ENCODE results near the gene KIF26B.

DNA sequence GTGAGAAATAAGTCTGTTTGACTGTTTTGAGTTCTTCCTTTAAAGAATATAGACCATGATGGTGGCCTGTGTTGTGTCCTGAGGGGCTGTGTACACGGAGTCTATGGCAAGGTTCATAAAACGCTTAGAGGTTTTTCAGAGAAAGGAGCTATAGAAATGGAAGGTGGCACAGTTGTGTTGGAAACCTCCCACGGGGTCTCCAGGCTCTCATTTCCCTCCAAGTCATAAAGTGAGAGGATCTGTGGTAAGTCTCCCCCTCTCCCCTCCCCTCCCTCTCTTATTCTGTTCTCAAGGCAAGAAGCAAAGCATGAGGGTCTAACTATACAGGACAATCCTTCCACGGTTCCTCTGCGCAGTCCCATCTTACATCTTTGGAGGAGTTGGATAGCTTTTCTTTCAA is 139.2 kb downstream of the KIF26B start:
- TF ChIP-seq, protein P1, sequence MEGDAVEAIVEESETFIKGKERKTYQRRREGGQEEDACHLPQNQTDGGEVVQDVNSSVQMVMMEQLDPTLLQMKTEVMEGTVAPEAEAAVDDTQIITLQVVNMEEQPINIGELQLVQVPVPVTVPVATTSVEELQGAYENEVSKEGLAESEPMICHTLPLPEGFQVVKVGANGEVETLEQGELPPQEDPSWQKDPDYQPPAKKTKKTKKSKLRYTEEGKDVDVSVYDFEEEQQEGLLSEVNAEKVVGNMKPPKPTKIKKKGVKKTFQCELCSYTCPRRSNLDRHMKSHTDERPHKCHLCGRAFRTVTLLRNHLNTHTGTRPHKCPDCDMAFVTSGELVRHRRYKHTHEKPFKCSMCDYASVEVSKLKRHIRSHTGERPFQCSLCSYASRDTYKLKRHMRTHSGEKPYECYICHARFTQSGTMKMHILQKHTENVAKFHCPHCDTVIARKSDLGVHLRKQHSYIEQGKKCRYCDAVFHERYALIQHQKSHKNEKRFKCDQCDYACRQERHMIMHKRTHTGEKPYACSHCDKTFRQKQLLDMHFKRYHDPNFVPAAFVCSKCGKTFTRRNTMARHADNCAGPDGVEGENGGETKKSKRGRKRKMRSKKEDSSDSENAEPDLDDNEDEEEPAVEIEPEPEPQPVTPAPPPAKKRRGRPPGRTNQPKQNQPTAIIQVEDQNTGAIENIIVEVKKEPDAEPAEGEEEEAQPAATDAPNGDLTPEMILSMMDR (IDR thresholded peaks at IDR 0.05): no peak
- TF ChIP-seq EP300 (IDR thresholded peaks at IDR 0.05) (no peak), POLR2AphosphoS5 (IDR thresholded peaks at IDR 0.05) (no peak), POLR2A (IDR thresholded peaks at IDR 0.05) (no peak)

Measured in suprapubic skin (tissue), 4 donors.